GM18868 (cell line): Measurements from ENCODE around the gene PLSCR2.
"Not testable (repeated sequence)": the region's sequence is repeated elsewhere in the genome, so short reads cannot be mapped to it uniquely, and the experiment has no call there.

Experiments used
- ATAC-seq: cut with Tn5 transposase; IDR thresholded peaks from one replicate; pipeline ENCODE4 v1.9.1; 2021; ENCODE audit warnings: mild to moderate bottlenecking, moderate library complexity; ENCODE audit not compliant: unreplicated experiment

Gene PLSCR2

GRCh38 chr3:146421819-146422759 is 47.3 kb downstream of the PLSCR2 start:
- no peak for ATAC-seq

GRCh38 chr3:146416366-146416765 is 53.0 kb downstream of the PLSCR2 start:
- ATAC-seq = no peak

- no peak for ATAC-seq
Observed at GRCh38 chr3:146414010-146414409, 55.4 kb downstream of the PLSCR2 start.

GRCh38 chr3:146412711-146413110 is 56.6 kb downstream of the PLSCR2 start:
- not testable (repeated sequence) for ATAC-seq

GRCh38 chr3:146407956-146408355 is 61.4 kb downstream of the PLSCR2 start:
- no peak for ATAC-seq

- ATAC-seq = no peak
Observed at GRCh38 chr3:146404436-146404835, 64.9 kb downstream of the PLSCR2 start.

GRCh38 chr3:146403792-146404191 is 65.6 kb downstream of the PLSCR2 start:
- ATAC-seq = no peak

- no peak for ATAC-seq
Observed at GRCh38 chr3:146396792-146397191, 72.6 kb downstream of the PLSCR2 start.

- ATAC-seq = no peak
Observed at GRCh38 chr3:146395164-146395563, 74.2 kb downstream of the PLSCR2 start.

GRCh38 chr3:146390957-146391356 is 78.4 kb downstream of the PLSCR2 start:
- ATAC-seq = no peak

- no peak for ATAC-seq
Observed at GRCh38 chr3:146390006-146390772, 79.2 kb downstream of the PLSCR2 start.

GRCh38 chr3:146387566-146387965 is 81.8 kb downstream of the PLSCR2 start:
- ATAC-seq = no peak

- no peak for ATAC-seq
Observed at GRCh38 chr3:146386936-146387335, 82.4 kb downstream of the PLSCR2 start.

- ATAC-seq = no peak
Observed at GRCh38 chr3:146384786-146385185, 84.6 kb downstream of the PLSCR2 start.
